Measurements from ENCODE around the gene SPATA25.

DNA sequence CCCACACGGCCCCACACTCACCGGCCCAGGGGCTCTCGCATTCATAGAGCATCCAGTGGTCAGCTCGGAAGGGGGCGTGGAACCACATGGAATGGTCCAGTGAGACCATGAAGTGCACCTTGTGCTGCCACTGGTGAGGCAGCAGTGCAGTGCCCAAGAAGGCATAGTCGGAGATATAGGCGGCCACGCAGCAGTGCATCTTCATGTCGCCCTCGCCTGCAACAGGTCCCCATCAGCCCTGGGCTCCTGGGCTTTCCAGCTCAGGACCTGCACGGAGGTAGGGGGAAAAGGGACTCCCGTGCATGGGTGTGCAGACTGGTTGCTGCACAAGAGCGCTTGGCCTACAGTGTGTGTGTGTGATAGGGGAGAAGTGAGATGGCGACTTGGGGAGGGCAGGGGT, 43.9 kb downstream of the SPATA25 start:
- TF ChIP-seq, protein P1, sequence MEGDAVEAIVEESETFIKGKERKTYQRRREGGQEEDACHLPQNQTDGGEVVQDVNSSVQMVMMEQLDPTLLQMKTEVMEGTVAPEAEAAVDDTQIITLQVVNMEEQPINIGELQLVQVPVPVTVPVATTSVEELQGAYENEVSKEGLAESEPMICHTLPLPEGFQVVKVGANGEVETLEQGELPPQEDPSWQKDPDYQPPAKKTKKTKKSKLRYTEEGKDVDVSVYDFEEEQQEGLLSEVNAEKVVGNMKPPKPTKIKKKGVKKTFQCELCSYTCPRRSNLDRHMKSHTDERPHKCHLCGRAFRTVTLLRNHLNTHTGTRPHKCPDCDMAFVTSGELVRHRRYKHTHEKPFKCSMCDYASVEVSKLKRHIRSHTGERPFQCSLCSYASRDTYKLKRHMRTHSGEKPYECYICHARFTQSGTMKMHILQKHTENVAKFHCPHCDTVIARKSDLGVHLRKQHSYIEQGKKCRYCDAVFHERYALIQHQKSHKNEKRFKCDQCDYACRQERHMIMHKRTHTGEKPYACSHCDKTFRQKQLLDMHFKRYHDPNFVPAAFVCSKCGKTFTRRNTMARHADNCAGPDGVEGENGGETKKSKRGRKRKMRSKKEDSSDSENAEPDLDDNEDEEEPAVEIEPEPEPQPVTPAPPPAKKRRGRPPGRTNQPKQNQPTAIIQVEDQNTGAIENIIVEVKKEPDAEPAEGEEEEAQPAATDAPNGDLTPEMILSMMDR (IDR thresholded peaks at IDR 0.05; ENCODE audit: low read depth, low read length): no peak
- no peak for TF ChIP-seq EZH2phosphoT487 (IDR thresholded peaks at IDR 0.05; ENCODE audit: low read depth)

Measured in OCI-LY3 (cell line).